Adrenal gland (tissue), 12 donors: ENCODE data around the gene RAB34. TPM values are rescaled to one million over a fixed set of nuclear protein-coding genes. Genes with fewer than 3 reads are reported as not detected.

ENCODE experiments used
- DNase-seq, 7 donors: peaks; one replicate each; pipeline ENCODE4 v3.0.0-alpha.2; 2019 to 2020
- H3K27ac ChIP-seq, 5 donors: fragments of 200-600 bp; sonication (generic) in 4 of 5; 1 replicate in 3 of 5; 2 replicates in 2 of 5; pipeline versions ENCODE4 v1.5.1 to v1.8.0; 2016 to 2020; ENCODE audit warnings: mild to moderate bottlenecking in 1 of 5
- H3K27me3 ChIP-seq: fragments of 200-600 bp; 2 replicates; pipeline ENCODE4 v1.8.0; 2021
- H3K36me3 ChIP-seq, 2 donors: fragments of 200-600 bp; replicated peaks in 1 of 2; 1 replicate in 1 of 2; 2 replicates in 1 of 2; pipeline versions ENCODE4 v1.5.1 to v1.8.0; 2018 to 2022
- H3K4me1 ChIP-seq, 2 donors: fragments of 200-600 bp; replicated peaks in 1 of 2; 1 replicate in 1 of 2; 2 replicates in 1 of 2; pipeline versions ENCODE4 v1.5.1 to v1.8.0; 2018 to 2021
- H3K4me3 ChIP-seq, 4 donors: fragments of 200-600 bp; sonication (generic) in 3 of 4; one replicate each; pipeline ENCODE4 v1.5.1; 2016 to 2018
- H3K9me3 ChIP-seq, 3 donors: fragments of 200-600 bp; sonication (generic) in 1 of 3; replicated peaks in 1 of 3; 1 replicate in 2 of 3; 2 replicates in 1 of 3; pipeline versions ENCODE4 v1.5.1 to v1.8.0; 2016 to 2021
- CTCF ChIP-seq, 6 experiments: fragments of 450-650 bp in 4 of 6; fragments of 200-600 bp in 2 of 6; sonication (generic) in 1 of 6; IDR thresholded peaks; 1 replicate in 5 of 6; 2 replicates in 1 of 6; pipeline versions ENCODE4 v1.5.1 to v1.8.0; 2016 to 2021; ENCODE audit warnings: antibody characterized with exemption in 6 of 6, mild to moderate bottlenecking in 2 of 6, moderate library complexity in 1 of 6
- POLR2A ChIP-seq, 2 donors: fragments of 450-650 bp; IDR thresholded peaks; one replicate each; pipeline ENCODE4 v1.6.1; 2017; ENCODE audit warnings: antibody characterized with exemption in 2 of 2, mild to moderate bottlenecking in 2 of 2, moderate library complexity in 1 of 2
- WGBS, 4 donors: extraction: QIAGEN DNeasy Blood & Tissue Kit in 2 of 4; methylation state at CpG; one replicate each; pipeline versions ENCODE4 v1.1.5 to v1.1.7; 2013 to 2017; 5-methylcytosine and 5-hydroxymethylcytosine counted together
- intact Hi-C, 2 donors: fragments of 100-400 bp; cut with DNase I; formaldehyde crosslinking; loops; one replicate each; pipeline versions ENCODE4 v1.14.1 to v1.15.0; 2022 to 2023
- polyA plus RNA-seq, 3 donors: library from polyadenylated mRNA; stranded (reverse); fragments of 200-250 nt in 2 of 3; fragments of 350-450 nt in 1 of 3; fragmentation: Illumina TruSeq in 1 of 3; extraction: RNeasy Lipid Tissue Mini Kit (QIAGEN cat#74804) in 1 of 3; gene quantifications; one replicate each; pipeline ENCODE4 v1.2.3, GENCODE V29; 2013 to 2014
- total RNA-seq, 9 donors: library from RNA; depleted of rRNA in 4 of 9; stranded (reverse); fragments of >200 nt in 4 of 9; fragments of 120-200 nt in 1 of 9; fragmentation: NEBNext Ultra II Directional in 1 of 9; extraction: Animal tissue kit (Norgen Biotek cat#: 25700) in 1 of 9; gene quantifications; one replicate each; pipeline versions ENCODE4 v1.1.0 to v1.2.4, GENCODE V29; 2013 to 2023
- donor health status: healthy with polysubstance abuse.
- donor health status: Bipolar disorder and iron deficiency.
- donor health status: DM: yes; HTN: yes; CAD: no.
- donor health status: DM: no; HTN: no; CAD: no.
- donor health status: DM: no; HTN: no; CAD: no.
- donor health status: DM: yes; HTN: yes; CAD: no.

The RAB34 gene
- total and polyA plus RNA-seq, 12 donors = 111 to 332 (median 146) TPM

- Histone ChIP-seq H3K4me1 (peaks cover 3 to 8% of the 10 kb centered on the region in 2 donors), H3K36me3 (peaks cover 0 to 100% of the 10 kb centered on the region in 2 donors), H3K9me3 (no peaks in the 10 kb centered on the region), H3K4me3 (no peak overlapping the region), H3K27ac (no peak overlapping the region), H3K27me3 (no peaks in the 10 kb centered on the region)
- DNase-seq = no peak
- TF ChIP-seq CTCF (IDR thresholded peaks at IDR 0.05) = no peak
- no peak for TF ChIP-seq POLR2A (IDR thresholded peaks at IDR 0.05)
- intact Hi-C loops = loop anchor here in 1 of 2 donors (10.0 kb wide), 1 partner anchor 51 kb away; no protein-coding TSS in a partner anchor
- 85 to 95% (median 88%) methylated on average over 4 of the region's 4 CpGs for WGBS, 4 donors
Measured at GRCh38 chr17:28686296-28686695, 31.4 kb downstream of the RAB34 start.

- peaks cover 3 to 8% of the 10 kb centered on the region in 2 donors for H3K4me1 ChIP-seq
- TF ChIP-seq CTCF (IDR thresholded peaks at IDR 0.05) (no peak), POLR2A (IDR thresholded peaks at IDR 0.05) (no peak)
- H3K4me3 ChIP-seq = no peak overlapping the region
- no peak for DNase-seq
- 77 to 84% (median 81%) methylated on average over 5 of the region's 5 CpGs for WGBS, 4 donors
- H3K36me3 ChIP-seq = peaks cover 0 to 100% of the 10 kb centered on the region in 2 donors
- no peaks in the 10 kb centered on the region for H3K9me3 ChIP-seq
- H3K27ac ChIP-seq = no peak overlapping the region
- intact Hi-C loops = loop anchor here in 1 of 2 donors (10.0 kb wide), 1 partner anchor 51 kb away; no protein-coding TSS in a partner anchor
- no peaks in the 10 kb centered on the region for H3K27me3 ChIP-seq
Measured at GRCh38 chr17:28685366-28685765, 32.3 kb downstream of the RAB34 start.

- 12 to 37% (median 25%) methylated on average over 3 of the region's 3 CpGs for WGBS, 4 donors
- Histone ChIP-seq H3K9me3 (no peaks in the 10 kb centered on the region), H3K36me3 (peaks cover 0 to 100% of the 10 kb centered on the region in 2 donors), H3K4me3 (no peak overlapping the region), H3K27ac (peak overlapping the region in 1 of 5 donors; percentile 2), H3K27me3 (no peaks in the 10 kb centered on the region), H3K4me1 (peaks cover 3 to 8% of the 10 kb centered on the region in 2 donors)
- intact Hi-C loops = loop anchor here (5.0 to 10.0 kb wide), 2 partner anchors 43 to 50 kb away; no protein-coding TSS in a partner anchor
- TF ChIP-seq CTCF (IDR thresholded peaks at IDR 0.05) (peak in 4 of 6 experiments; percentile 35 to 51 (median 42)), POLR2A (IDR thresholded peaks at IDR 0.05) (no peak)
- DNase-seq = peak; percentile 78 to 95 (median 87)
Measured at GRCh38 chr17:28684963-28685362, 32.7 kb downstream of the RAB34 start.

GRCh38 chr17:28682655-28683054 is 35.0 kb downstream of the RAB34 start:
- Histone ChIP-seq H3K9me3 (no peaks in the 10 kb centered on the region), H3K27ac (no peak overlapping the region), H3K4me1 (peaks cover 3 to 8% of the 10 kb centered on the region in 2 donors), H3K36me3 (peaks cover 0 to 100% of the 10 kb centered on the region in 2 donors), H3K27me3 (no peaks in the 10 kb centered on the region), H3K4me3 (no peak overlapping the region)
- no peak for TF ChIP-seq CTCF (IDR thresholded peaks at IDR 0.05)
- no peak for TF ChIP-seq POLR2A (IDR thresholded peaks at IDR 0.05)
- intact Hi-C loops = loop anchor here (5.0 to 10.0 kb wide), 2 partner anchors 40 to 48 kb away; no protein-coding TSS in a partner anchor
- WGBS, 4 donors = 84 to 95% (median 93%) methylated on average over 10 to 11 of the region's 11 CpGs
- no peak for DNase-seq
